ENCODE results near the gene SMIM10. TPM values are rescaled to one million over a fixed set of nuclear protein-coding genes. Genes with fewer than 3 reads are reported as not detected.

The SMIM10 gene
- total RNA-seq, 3 donors from 2014 or later, result 2.3 to 6.2 (median 4.5) TPM

DNA sequence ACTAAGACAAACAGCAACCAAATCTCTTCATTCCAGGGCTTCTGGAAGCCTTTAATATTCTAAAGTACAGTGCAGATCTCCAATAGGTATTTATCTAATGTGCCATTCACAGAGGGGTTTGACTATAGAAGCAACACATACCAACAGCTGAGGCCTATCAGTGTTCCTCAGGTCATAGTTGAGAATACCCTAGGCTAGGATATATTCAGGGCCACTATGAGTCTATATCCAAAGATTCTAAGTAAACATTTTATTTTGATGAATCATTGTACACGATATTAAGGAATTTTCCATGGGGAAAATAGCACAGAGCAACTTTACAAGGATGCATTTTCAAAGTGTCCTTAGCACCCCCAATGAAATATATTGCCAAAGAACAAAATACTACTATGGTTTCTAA lies 9.7 kb downstream of the SMIM10 start:
- no peak for DNase-seq (ENCODE audit: low spot score in 2 of 2)
- Histone ChIP-seq H3K27ac (no peak overlapping the region), H3K4me1 (no peaks in the 10 kb centered on the region), H3K9me3 (no peaks in the 10 kb centered on the region), H3K4me3 (no peak overlapping the region), H3K27me3 (peaks cover 0 to 33% of the 10 kb centered on the region in 2 donors), H3K36me3 (no peaks in the 10 kb centered on the region)
- TF ChIP-seq, protein P1, sequence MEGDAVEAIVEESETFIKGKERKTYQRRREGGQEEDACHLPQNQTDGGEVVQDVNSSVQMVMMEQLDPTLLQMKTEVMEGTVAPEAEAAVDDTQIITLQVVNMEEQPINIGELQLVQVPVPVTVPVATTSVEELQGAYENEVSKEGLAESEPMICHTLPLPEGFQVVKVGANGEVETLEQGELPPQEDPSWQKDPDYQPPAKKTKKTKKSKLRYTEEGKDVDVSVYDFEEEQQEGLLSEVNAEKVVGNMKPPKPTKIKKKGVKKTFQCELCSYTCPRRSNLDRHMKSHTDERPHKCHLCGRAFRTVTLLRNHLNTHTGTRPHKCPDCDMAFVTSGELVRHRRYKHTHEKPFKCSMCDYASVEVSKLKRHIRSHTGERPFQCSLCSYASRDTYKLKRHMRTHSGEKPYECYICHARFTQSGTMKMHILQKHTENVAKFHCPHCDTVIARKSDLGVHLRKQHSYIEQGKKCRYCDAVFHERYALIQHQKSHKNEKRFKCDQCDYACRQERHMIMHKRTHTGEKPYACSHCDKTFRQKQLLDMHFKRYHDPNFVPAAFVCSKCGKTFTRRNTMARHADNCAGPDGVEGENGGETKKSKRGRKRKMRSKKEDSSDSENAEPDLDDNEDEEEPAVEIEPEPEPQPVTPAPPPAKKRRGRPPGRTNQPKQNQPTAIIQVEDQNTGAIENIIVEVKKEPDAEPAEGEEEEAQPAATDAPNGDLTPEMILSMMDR (IDR thresholded peaks at IDR 0.05), result no peak
- TF ChIP-seq POLR2A (IDR thresholded peaks at IDR 0.05) (no peak), POLR2AphosphoS5 (IDR thresholded peaks at IDR 0.05) (no peak)
- intact Hi-C loops (cut with DNase I; ENCODE audit: low total_unique reads), result no loop called here

- no peaks in the 10 kb centered on the region for H3K4me1 ChIP-seq
- intact Hi-C loops (cut with DNase I; ENCODE audit: low total_unique reads), result no loop called here
- TF ChIP-seq, protein P1 (IDR thresholded peaks at IDR 0.05), result no peak
- no peak for TF ChIP-seq POLR2A (IDR thresholded peaks at IDR 0.05)
- no peak for TF ChIP-seq POLR2AphosphoS5 (IDR thresholded peaks at IDR 0.05)
- DNase-seq (ENCODE audit: low spot score in 2 of 2), result peak; percentile 87 to 89
- peak overlapping the region; percentile 45 to 53 for H3K27ac ChIP-seq
- peak overlapping the region; percentile 29 to 64 (median 51) for H3K4me3 ChIP-seq
- H3K36me3 ChIP-seq, result no peaks in the 10 kb centered on the region
- no peaks in the 10 kb centered on the region for H3K9me3 ChIP-seq
- peaks cover 0 to 24% of the 10 kb centered on the region in 2 donors for H3K27me3 ChIP-seq
Measured at GRCh38 chrX:135003876-135004623, 13.3 kb downstream of the SMIM10 start.

DNA sequence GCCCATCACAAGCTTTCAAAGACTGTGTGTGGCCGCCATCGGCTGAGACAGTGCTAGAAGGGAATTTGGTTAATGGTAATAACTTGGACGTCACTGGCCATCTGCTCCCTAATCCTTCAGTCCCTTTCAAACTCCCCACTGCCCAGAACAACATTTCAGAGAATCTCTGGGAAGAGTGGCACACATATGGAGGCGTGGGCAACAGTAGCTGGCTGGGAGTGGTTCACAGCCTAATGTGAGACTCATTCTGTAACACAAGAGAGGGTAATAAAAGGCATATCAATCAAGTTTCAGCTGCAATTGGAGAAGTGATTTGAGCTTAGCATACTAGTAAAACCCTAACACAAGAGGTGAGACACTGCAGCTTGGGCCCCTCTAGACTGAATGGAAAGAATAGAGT lies 15.4 kb downstream of the SMIM10 start:
- no peak for DNase-seq (ENCODE audit: low spot score in 2 of 2)
- Histone ChIP-seq H3K9me3 (no peaks in the 10 kb centered on the region), H3K27ac (no peak overlapping the region), H3K4me3 (no peak overlapping the region), H3K36me3 (no peaks in the 10 kb centered on the region), H3K27me3 (peaks cover 0 to 38% of the 10 kb centered on the region in 2 donors), H3K4me1 (no peaks in the 10 kb centered on the region)
- intact Hi-C loops (cut with DNase I; ENCODE audit: low total_unique reads), result no loop called here
- no peak for TF ChIP-seq POLR2A (IDR thresholded peaks at IDR 0.05)

- Histone ChIP-seq H3K4me3 (no peak overlapping the region), H3K27ac (no peak overlapping the region), H3K4me1 (no peaks in the 10 kb centered on the region), H3K9me3 (no peaks in the 10 kb centered on the region), H3K27me3 (peaks cover 0 to 47% of the 10 kb centered on the region in 2 donors), H3K36me3 (no peaks in the 10 kb centered on the region)
- no peak for DNase-seq (ENCODE audit: low spot score in 2 of 2)
- intact Hi-C loops (cut with DNase I; ENCODE audit: low total_unique reads), result no loop called here
- no peak for TF ChIP-seq POLR2A (IDR thresholded peaks at IDR 0.05)
- no peak for TF ChIP-seq POLR2AphosphoS5 (IDR thresholded peaks at IDR 0.05)
- TF ChIP-seq, protein P1 (IDR thresholded peaks at IDR 0.05), result no peak
Measured at GRCh38 chrX:135009057-135009610, 18.3 kb downstream of the SMIM10 start.

DNA sequence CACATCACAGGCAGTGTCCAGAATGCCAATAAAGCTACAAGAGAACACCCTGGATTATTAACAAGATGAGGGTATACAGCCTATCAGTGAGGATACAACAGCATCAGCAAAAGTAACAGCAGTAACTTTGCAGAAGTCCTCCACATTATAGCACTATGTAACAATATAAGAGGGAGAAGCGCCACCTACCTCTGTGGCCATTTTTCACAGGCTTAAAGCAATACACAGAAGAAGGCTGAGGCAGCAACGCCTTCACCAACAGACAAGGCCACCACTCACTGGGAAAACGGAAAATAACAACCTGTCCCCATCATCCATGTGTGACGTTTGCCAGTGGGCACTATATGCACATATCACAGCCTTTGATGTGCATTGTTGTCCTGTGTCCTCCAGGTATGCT lies 19.0 kb downstream of the SMIM10 start:
- DNase-seq (ENCODE audit: low spot score in 2 of 2), result no peak
- Histone ChIP-seq H3K9me3 (no peaks in the 10 kb centered on the region), H3K27ac (no peak overlapping the region), H3K4me3 (no peak overlapping the region), H3K4me1 (no peaks in the 10 kb centered on the region), H3K27me3 (peaks cover 0 to 47% of the 10 kb centered on the region in 2 donors), H3K36me3 (no peaks in the 10 kb centered on the region)
- TF ChIP-seq, protein P1 (IDR thresholded peaks at IDR 0.05), result no peak
- TF ChIP-seq POLR2AphosphoS5 (IDR thresholded peaks at IDR 0.05) (no peak), POLR2A (IDR thresholded peaks at IDR 0.05) (no peak)
- intact Hi-C loops (cut with DNase I; ENCODE audit: low total_unique reads), result no loop called here

Measured in breast epithelium (tissue), 4 donors.